ENCODE data around the gene PRKN.

DNA sequence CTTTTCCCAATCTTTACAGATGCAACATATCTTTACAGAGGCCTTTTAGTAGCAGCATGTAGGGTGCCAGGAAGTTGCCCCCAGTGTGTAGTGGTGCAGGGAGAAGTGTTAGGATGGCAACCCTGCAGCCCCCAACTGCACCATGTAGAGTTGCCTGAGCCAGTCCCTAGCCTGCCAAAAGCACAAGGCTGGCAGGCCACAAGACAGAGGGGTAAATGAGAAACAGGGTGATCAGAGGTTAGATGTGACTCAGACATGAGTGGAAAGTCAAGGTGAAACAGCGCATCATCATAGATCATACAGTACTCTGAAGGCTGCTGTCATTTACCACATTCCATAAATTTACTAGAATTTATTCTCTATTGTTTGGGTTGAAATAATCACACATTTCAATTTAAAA, 467.5 kb downstream of the PRKN start:
- TF ChIP-seq EZH2phosphoT487 (IDR thresholded peaks at IDR 0.05; ENCODE audit: insufficient read depth, low read depth), result no peak
- TF ChIP-seq EZH2 (IDR thresholded peaks at IDR 0.05; ENCODE audit: insufficient read depth, poor library complexity, severe bottlenecking), result no peak
